ENCODE results near the gene KLHL29.
A peak's percentile ranks its signal among the peaks of the same experiment; 100 is the strongest.

KLHL29 gene

DNA sequence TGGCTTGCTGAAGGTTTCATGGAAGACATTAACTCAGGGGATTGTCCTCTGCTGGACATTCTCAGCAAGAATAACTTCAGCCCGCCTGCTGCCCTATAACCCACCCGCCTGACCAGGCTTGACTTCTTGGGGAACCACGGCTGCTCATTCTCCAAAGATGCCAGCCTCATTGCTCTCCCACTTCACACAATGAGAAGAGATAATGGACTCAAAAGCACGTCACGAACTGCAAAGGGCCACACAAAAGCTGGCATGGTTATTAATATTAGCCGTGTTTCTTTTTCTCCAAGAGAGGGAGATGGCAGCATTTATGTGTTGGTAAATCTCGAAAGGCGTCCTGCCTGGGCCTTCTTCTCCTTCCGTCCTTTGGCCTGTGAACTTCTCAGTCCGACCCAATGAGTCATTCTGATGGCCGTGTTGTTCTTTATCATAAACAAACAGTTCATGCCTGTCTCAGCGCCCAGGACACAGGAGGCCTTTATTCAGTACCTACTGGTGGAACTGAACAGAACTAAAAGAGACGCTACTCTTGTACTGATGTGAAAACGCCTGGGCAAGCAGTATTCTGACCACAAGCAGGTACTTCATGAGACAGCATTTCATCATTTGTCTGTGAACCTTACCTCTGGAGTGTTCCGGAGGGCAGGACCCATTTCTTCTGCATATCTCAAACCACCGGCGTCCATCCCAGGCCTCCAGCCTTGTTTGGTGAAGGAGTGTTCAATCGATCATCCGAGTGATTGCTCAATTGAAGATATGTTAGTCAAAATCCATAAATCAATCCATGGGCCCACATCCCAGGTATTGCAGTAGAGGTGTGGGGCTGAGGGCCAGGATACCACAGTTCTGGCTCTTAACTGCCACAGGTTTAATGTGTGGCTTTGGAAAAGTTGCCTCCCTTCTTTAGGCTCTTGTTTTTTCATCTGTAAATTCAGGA, 25.1 kb upstream of the KLHL29 start:
- TF ChIP-seq, protein P1, sequence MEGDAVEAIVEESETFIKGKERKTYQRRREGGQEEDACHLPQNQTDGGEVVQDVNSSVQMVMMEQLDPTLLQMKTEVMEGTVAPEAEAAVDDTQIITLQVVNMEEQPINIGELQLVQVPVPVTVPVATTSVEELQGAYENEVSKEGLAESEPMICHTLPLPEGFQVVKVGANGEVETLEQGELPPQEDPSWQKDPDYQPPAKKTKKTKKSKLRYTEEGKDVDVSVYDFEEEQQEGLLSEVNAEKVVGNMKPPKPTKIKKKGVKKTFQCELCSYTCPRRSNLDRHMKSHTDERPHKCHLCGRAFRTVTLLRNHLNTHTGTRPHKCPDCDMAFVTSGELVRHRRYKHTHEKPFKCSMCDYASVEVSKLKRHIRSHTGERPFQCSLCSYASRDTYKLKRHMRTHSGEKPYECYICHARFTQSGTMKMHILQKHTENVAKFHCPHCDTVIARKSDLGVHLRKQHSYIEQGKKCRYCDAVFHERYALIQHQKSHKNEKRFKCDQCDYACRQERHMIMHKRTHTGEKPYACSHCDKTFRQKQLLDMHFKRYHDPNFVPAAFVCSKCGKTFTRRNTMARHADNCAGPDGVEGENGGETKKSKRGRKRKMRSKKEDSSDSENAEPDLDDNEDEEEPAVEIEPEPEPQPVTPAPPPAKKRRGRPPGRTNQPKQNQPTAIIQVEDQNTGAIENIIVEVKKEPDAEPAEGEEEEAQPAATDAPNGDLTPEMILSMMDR (conservative IDR thresholded peaks at IDR 0.05), result no peak
- TF ChIP-seq ZFX (IDR thresholded peaks at IDR 0.05), result no peak
- no peak overlapping the region for H3K27ac ChIP-seq

DNA sequence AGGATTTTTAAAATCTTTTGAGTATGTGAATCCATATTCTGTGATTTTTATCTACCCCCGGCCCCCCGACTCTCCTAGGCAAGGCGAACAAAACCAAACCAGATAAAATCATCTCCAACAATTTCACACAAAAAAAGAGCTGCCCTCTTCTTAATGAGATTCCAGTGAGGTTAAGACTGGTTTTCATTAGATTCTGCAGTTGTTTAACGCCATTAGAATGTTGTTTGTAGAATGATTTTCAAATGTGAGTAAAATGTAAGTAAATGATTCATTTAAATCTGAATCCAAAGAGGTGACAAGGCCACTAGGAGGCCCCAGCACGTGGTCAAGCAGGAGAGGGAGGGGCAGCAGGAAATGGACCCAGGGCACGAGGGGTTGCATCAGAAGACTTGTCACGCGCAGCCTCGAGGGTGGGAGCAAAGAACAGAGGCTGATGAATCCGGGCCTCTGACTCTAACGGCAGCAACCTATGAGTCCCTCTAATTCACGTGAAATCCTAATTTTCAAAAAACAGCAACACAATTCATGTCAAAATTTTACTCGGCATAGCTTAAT, 24.3 kb upstream of the KLHL29 start:
- no peak overlapping the region for H3K27ac ChIP-seq
- TF ChIP-seq, protein P1 (conservative IDR thresholded peaks at IDR 0.05), result no peak
- TF ChIP-seq ZFX (IDR thresholded peaks at IDR 0.05), result no peak

DNA sequence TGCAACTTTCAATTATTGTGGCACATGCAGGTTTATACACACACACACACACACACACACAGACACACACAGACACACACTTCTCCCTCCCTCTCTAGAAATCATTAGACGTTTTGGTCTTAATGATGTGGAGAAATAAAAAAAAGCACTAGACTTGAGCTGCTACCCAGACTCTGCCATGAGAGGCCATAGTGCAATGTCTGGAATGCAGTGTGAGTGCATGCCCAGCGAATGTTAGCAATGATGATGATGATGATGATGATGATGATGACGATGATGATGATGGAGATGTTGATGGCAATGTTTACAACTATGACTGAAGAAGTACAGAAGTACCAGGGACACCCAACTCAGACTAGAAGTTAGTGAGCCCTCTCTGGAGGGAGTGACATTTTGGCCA, 23.8 kb upstream of the KLHL29 start:
- no peak overlapping the region for H3K27ac ChIP-seq
- TF ChIP-seq, protein P1 (conservative IDR thresholded peaks at IDR 0.05), result no peak
- TF ChIP-seq ZFX (IDR thresholded peaks at IDR 0.05), result no peak

DNA sequence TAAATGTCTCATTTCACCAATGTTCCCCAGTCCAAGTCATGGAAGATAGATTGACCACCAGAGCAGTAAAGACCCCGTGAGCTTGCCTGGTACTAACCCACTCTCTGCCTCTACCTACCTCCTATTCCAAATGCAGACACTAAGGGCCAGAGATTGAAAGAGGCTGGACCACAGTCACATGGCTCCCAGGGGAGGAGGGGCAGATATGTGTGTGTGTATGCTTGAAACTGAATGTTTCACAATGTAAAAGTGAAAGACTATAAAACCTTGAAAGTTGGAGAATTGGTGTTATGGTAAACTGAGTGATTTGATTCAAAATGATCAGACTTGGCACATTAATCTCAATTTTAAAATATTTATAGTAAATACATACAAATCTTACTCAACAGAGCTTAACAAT, 21.7 kb upstream of the KLHL29 start:
- H3K27ac ChIP-seq, result no peak overlapping the region
- no peak for TF ChIP-seq ZFX (IDR thresholded peaks at IDR 0.05)
- TF ChIP-seq, protein P1 (conservative IDR thresholded peaks at IDR 0.05), result no peak

DNA sequence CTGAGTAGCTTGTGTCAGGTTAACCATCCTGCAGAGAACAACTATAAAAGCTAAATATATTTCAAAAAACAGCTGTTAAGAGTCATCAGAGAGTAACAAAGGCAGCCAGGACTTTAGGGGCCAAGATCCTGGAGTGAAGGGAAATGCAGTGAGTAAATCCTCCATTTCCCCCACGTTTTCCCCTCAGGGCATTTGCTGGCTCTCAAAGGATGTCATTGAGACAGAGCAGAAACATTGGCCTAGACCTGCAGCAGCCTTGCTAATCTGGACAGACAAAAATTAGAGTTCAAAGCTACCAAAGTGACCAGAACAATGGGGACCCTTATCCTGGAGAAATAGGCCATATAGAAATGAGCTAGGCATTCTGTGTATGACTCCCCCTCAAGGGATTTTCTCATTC, 21.1 kb upstream of the KLHL29 start:
- TF ChIP-seq ZFX (IDR thresholded peaks at IDR 0.05), result no peak
- TF ChIP-seq, protein P1 (conservative IDR thresholded peaks at IDR 0.05), result no peak
- H3K27ac ChIP-seq, result no peak overlapping the region

DNA sequence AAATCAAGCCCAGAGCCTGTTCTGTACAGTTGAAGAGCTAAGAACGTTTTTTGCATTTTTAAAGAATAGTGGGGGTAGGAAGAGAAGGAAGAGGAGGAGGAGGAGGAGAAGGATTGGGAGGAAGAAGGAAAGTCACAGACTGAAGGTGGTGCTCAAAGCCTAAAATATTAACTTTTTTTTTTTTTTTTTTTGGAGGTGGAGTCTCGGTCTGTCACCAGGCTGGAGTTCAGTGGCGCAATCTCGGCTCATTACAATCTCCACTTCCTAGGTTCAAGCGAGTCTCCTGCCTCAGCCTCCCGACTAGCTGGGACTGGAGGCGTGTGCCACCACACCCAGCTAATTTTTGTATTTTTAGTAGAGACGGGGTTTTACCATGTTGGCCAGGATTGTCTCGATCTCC, 18.3 kb upstream of the KLHL29 start:
- TF ChIP-seq, protein P1 (conservative IDR thresholded peaks at IDR 0.05), result peak; percentile 31
- TF ChIP-seq ZFX (IDR thresholded peaks at IDR 0.05), result no peak

DNA sequence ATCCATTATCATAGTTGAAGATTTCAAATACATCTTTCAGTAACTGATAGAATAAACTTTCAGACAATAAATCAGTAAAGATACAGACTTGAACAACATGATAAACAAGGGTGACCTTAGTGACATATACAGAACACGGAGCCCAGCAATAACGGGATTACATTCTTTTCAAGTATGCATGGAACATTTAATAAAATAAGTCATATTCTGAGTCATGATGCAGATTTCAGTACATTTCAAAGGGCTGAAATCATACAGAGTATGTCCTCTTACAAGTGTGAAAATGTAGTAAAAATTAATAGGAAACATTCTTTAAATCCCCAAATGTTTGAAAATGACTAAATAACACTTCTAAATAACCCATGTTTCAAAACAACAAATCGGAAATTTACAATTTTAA, 17.2 kb upstream of the KLHL29 start:
- no peak overlapping the region for H3K27ac ChIP-seq
- no peak for TF ChIP-seq ZFX (IDR thresholded peaks at IDR 0.05)
- TF ChIP-seq, protein P1 (conservative IDR thresholded peaks at IDR 0.05), result no peak

More for the DNA sequence above, 18.3 kb upstream of the KLHL29 start:
- no peak overlapping the region for H3K27ac ChIP-seq
